HAP-1 (cell line): ENCODE results near the gene LRRC28.
"Not testable (repeated sequence)": the region's sequence is repeated elsewhere in the genome, so short reads cannot be mapped to it uniquely, and the experiment has no call there.

Experiments
- DNase-seq, 2 experiments: peaks; one replicate each; pipeline ENCODE4 v3.0.0-alpha.2; 2016 to 2020; ENCODE audit warnings: low spot score in 2 of 2
- H3K27me3 ChIP-seq: fragments of 250-450 bp; sonication (Bioruptor Pico); 2 replicates; pipeline ENCODE4 v1.5.1; 2020; ENCODE audit warnings: low read depth, mild to moderate bottlenecking, moderate library complexity
- H3K36me3 ChIP-seq: fragments of 250-450 bp; sonication (Bioruptor Pico); replicated peaks from 2 replicates; pipeline ENCODE4 v1.5.1; 2020; ENCODE audit warnings: mild to moderate bottlenecking
- H3K4me1 ChIP-seq: fragments of 250-450 bp; sonication (Bioruptor Pico); 2 replicates; pipeline ENCODE4 v1.5.1; 2020; ENCODE audit warnings: mild to moderate bottlenecking
- H3K4me3 ChIP-seq: fragments of 250-450 bp; sonication (Bioruptor Pico); 2 replicates; pipeline ENCODE4 v1.5.1; 2020; ENCODE audit warnings: mild to moderate bottlenecking, moderate library complexity
- H3K9me3 ChIP-seq: fragments of 250-450 bp; sonication (Bioruptor Pico); 2 replicates; pipeline ENCODE4 v1.5.1; 2020; ENCODE audit warnings: mild to moderate bottlenecking, moderate library complexity
- in situ Hi-C: fragments of 300-500 bp; cut with MboI; formaldehyde crosslinking; loops from 3 replicates; pipeline ENCODE4 v1.14.3; 2020; ENCODE audit warnings: low sequenced_read_pairs, inconsistent platforms, mixed read lengths

The LRRC28 gene

DNA sequence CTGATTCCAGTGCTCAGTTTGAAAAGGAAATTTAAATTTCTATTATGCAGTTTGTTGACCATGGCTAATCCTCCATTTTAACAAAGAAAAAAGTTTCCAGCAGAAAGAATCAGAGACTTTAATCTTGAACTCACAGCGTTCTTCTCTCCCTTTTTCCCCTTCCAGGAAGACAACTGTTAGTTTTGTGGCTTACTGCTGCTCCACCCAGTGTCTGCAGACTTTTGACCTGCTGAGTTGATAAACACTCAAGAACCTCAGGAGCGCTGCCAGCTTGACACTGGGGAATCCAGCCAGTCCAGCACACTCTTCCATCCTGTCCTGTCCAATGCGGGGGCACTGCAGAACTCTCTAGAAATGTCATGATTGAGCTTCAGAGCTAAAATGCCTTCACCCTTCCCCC is 134.6 kb downstream of the LRRC28 start:
- H3K36me3 ChIP-seq: no peaks in the 10 kb centered on the region
- H3K4me3 ChIP-seq: no peak overlapping the region
- DNase-seq: peak; percentile 44 to 63
- H3K9me3 ChIP-seq: no peaks in the 10 kb centered on the region
- H3K4me1 ChIP-seq: peaks cover 13% of the 10 kb centered on the region
- in situ Hi-C loops: no loop called here
- H3K27me3 ChIP-seq: no peaks in the 10 kb centered on the region

DNA sequence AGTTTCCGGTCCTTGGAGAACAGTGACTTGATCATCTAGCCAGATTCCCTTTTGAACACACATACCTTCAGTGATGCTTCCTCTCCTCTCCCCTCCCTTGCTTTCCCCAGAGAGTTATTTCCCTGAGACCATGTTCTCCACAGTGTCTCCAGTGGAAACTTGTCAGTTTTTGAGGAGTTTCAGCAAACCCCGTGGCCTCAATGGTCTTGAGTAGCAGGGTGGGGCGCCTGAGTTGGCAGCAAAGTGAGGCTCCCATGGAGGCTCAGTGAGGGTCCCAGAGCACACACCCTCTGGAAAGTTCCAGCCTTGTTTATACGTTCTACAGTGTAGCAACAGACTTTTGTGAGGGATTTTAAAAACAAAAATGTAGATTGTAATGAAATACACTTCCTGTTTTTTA is 135.1 kb downstream of the LRRC28 start:
- no peaks in the 10 kb centered on the region for H3K27me3 ChIP-seq
- in situ Hi-C loops: no loop called here
- no peaks in the 10 kb centered on the region for H3K36me3 ChIP-seq
- DNase-seq: no peak
- no peaks in the 10 kb centered on the region for H3K9me3 ChIP-seq
- H3K4me3 ChIP-seq: no peak overlapping the region
- H3K4me1 ChIP-seq: peaks cover 13% of the 10 kb centered on the region

DNA sequence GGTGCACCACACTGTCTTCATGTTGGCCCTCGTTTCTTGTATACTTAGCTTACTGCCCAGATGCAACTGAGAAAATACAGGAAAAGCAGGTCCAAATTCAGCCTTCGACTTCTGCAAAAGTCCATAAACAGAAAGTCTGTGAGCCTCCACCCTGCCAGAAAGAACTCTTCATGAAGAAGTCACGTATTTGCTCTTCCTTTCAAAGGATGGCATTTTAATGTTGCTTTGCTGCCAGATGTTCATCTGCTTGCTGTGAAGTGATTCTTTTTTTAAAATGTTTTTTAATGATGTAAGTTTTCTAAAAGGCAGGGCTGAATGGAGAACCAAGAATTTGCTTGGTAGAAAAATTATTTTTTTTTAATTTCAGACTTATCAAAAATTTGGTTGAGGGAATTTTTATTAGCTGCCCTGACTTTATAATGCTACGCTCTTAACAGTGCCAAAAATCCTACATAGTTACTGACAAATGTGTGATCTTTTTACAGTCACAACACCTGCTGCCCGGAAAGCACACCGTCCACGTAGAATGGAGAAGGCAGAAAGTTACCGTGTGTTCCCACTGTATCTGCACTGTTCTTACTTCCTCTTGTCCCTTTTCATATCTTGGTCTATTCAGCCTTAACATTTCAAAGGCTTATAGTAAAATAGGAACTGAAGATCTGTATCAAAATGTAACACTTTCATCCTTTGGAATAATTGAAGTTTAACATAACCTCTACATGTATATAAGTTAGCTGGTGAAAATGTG is 136.3 kb downstream of the LRRC28 start:
- Histone ChIP-seq H3K9me3 (no peaks in the 10 kb centered on the region), H3K27me3 (no peaks in the 10 kb centered on the region), H3K36me3 (no peaks in the 10 kb centered on the region), H3K4me1 (peaks cover 13% of the 10 kb centered on the region), H3K4me3 (no peak overlapping the region)
- in situ Hi-C loops: no loop called here
- DNase-seq: no peak

- no peak for DNase-seq
- no peaks in the 10 kb centered on the region for H3K36me3 ChIP-seq
- H3K27me3 ChIP-seq: no peaks in the 10 kb centered on the region
- H3K4me1 ChIP-seq: peaks cover 7% of the 10 kb centered on the region
- no peak overlapping the region for H3K4me3 ChIP-seq
- no peaks in the 10 kb centered on the region for H3K9me3 ChIP-seq
- in situ Hi-C loops: no loop called here
Observed at GRCh38 chr15:99390667-99391066, 139.4 kb downstream of the LRRC28 start.

DNA sequence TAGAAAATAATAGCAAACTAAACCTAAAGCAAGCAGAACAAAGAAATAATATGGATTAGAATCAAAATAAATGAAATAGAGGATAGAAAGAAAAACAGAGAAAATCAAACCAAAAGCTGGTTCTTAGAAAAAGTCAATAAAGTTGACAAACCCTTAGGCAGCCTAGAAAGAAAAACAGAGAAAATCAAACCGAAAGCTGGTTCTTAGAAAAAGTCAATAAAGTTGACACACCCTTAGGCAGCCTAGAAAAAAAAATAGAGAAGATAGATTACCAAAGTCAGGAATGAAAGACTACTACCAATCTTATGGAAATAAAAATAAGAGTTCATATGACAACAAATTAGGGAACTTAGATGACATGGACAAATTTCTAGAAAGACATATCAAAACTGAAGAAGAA is 142.4 kb downstream of the LRRC28 start:
- no peak overlapping the region for H3K4me3 ChIP-seq
- DNase-seq: no peak
- H3K36me3 ChIP-seq: no peaks in the 10 kb centered on the region
- H3K9me3 ChIP-seq: no peaks in the 10 kb centered on the region
- no peaks in the 10 kb centered on the region for H3K27me3 ChIP-seq
- in situ Hi-C loops: no loop called here
- H3K4me1 ChIP-seq: no peaks in the 10 kb centered on the region

GRCh38 chr15:99396375-99396774 is 145.1 kb downstream of the LRRC28 start:
- no peaks in the 10 kb centered on the region for H3K27me3 ChIP-seq
- H3K9me3 ChIP-seq: no peaks in the 10 kb centered on the region
- DNase-seq: no peak
- no peaks in the 10 kb centered on the region for H3K36me3 ChIP-seq
- in situ Hi-C loops: no loop called here
- H3K4me1 ChIP-seq: no peaks in the 10 kb centered on the region
- no peak overlapping the region for H3K4me3 ChIP-seq

DNA sequence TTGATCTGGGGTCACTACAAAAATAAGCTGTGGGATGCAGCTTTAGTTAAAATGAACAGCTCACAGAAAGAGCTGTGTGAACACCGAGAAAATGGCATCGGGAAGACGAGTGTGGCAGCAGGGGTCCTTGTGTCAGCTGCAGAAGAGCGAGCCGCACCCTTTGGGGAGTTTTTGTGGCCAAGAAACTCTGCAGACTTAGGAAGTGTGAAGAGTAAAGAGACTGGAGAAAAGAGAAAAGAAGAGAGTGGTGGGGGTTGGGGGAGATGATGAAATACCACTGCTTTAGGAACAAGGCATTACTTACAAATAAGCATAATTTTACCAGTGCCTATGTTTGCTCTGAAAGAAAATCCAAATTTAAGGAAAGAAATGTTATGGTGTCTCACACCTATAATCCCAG is 147.8 kb downstream of the LRRC28 start:
- no peaks in the 10 kb centered on the region for H3K4me1 ChIP-seq
- H3K36me3 ChIP-seq: no peaks in the 10 kb centered on the region
- H3K27me3 ChIP-seq: no peaks in the 10 kb centered on the region
- in situ Hi-C loops: no loop called here
- no peak overlapping the region for H3K4me3 ChIP-seq
- no peak for DNase-seq
- H3K9me3 ChIP-seq: no peaks in the 10 kb centered on the region

DNA sequence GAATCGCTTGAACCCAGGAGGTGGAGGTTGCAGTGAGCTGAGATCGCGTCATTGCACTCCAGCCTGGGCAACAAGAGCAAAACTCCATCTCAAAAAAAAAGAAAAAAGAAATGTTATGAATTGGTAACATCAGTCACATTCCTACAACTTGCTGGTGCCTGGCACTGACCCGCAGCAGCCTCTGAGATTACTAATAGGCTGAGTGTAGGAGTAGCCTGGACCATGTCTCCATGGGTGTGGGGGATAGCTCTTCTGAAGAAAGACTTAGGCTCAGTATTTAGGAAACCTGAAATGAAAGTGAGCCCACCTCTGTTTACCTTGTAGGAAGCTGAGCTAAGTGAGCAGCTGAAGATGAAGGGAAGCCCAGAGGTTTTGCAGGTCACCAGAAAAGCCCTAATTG is 148.3 kb downstream of the LRRC28 start:
- H3K36me3 ChIP-seq: no peaks in the 10 kb centered on the region
- no peaks in the 10 kb centered on the region for H3K4me1 ChIP-seq
- no peak for DNase-seq
- in situ Hi-C loops: no loop called here
- H3K27me3 ChIP-seq: no peaks in the 10 kb centered on the region
- no peaks in the 10 kb centered on the region for H3K9me3 ChIP-seq
- no peak overlapping the region for H3K4me3 ChIP-seq

GRCh38 chr15:99401216-99401615 is 149.9 kb downstream of the LRRC28 start:
- H3K4me1 ChIP-seq, H3K36me3 ChIP-seq, H3K9me3 ChIP-seq, in situ Hi-C loops, H3K4me3 ChIP-seq, DNase-seq, H3K27me3 ChIP-seq: not testable (repeated sequence)

DNA sequence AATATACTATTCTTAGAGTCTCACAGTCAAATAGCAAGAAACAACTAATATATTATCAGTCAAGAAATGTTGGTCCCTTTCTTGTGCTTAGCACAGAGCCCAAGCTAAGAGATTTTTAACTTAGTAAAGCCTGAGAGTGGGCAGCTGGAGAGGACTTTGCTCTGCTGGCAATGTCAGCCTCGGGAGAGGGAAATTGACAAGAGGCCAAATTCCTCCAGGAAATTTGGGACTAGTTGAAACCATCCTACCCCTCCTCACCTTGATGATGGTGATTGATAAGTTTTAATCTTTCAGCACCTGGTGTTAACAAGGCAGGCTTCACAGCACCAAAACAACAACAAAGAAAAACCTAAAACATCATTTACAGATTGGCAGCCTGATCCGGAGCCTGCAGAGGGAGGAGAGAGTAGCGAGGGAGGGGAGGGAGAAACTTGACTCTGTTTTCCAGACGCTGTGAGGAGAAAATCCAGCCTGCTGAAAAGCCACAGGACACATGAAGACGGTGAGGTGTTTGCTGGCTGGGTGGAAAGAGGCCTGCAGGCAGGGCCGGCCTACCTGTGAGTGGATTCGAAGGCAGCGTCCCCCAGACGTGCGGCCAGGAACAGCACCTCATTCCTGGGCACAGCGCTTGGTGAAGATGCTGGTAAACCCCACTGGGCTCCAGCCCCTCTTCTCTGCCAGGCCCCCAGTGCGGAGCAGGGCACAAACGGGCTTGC is 150.9 kb downstream of the LRRC28 start:
- no peaks in the 10 kb centered on the region for H3K36me3 ChIP-seq
- in situ Hi-C loops: no loop called here
- DNase-seq: no peak
- no peaks in the 10 kb centered on the region for H3K27me3 ChIP-seq
- no peaks in the 10 kb centered on the region for H3K9me3 ChIP-seq
- H3K4me1 ChIP-seq: no peaks in the 10 kb centered on the region
- no peak overlapping the region for H3K4me3 ChIP-seq

DNA sequence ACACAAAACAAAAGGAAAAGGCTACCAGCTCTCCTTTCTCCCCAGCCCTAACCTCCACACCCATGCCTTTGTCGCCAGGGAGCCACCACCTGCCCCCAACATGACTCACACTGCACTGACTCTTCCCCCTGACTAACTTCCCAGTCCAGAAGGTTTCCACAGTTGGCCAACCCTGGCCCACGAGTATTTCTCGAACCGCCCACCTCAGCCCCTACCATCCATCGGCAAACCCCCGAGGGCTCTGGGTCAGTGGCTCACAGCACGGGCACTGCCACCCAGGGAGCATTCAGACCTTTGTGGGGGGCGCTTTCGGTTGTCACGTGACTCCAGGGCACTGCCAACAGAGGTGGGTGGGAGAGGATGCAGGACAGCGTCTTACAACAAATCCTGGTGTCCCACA is 152.3 kb downstream of the LRRC28 start:
- no peaks in the 10 kb centered on the region for H3K4me1 ChIP-seq
- no peak overlapping the region for H3K4me3 ChIP-seq
- no peaks in the 10 kb centered on the region for H3K27me3 ChIP-seq
- H3K36me3 ChIP-seq: no peaks in the 10 kb centered on the region
- in situ Hi-C loops: no loop called here
- no peak for DNase-seq
- H3K9me3 ChIP-seq: no peaks in the 10 kb centered on the region

DNA sequence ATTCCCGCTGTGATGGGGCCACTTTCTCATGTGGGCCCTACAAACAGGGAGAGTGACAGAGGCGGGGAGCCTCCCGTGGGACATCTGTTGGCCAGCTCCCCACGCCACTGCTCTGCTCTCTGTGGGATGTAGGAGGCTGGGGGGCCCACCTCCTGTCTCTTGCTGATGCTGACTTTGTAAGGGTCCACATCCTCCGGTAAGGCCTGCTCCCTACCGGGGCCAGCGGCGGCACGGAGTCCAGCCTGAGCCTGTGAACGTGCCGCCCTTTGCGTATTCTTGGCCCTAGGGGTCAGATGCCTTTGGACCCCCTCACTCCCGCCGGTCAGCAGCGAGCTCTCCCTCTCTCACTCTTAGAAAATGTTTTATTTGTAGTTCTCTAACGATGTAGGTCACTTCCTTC is 153.2 kb downstream of the LRRC28 start:
- H3K4me1 ChIP-seq: no peaks in the 10 kb centered on the region
- in situ Hi-C loops: no loop called here
- H3K27me3 ChIP-seq: no peaks in the 10 kb centered on the region
- H3K4me3 ChIP-seq: no peak overlapping the region
- no peaks in the 10 kb centered on the region for H3K9me3 ChIP-seq
- no peaks in the 10 kb centered on the region for H3K36me3 ChIP-seq
- DNase-seq: no peak

- Histone ChIP-seq H3K27me3 (no peaks in the 10 kb centered on the region), H3K4me3 (no peak overlapping the region), H3K9me3 (no peaks in the 10 kb centered on the region), H3K4me1 (no peaks in the 10 kb centered on the region), H3K36me3 (no peaks in the 10 kb centered on the region)
- DNase-seq: no peak
- in situ Hi-C loops: no loop called here
Observed at GRCh38 chr15:99406120-99406519, 154.8 kb downstream of the LRRC28 start.

GRCh38 chr15:99406716-99407487 is 155.6 kb downstream of the LRRC28 start:
- Histone ChIP-seq H3K9me3 (no peaks in the 10 kb centered on the region), H3K27me3 (no peaks in the 10 kb centered on the region), H3K4me1 (no peaks in the 10 kb centered on the region), H3K4me3 (no peak overlapping the region), H3K36me3 (no peaks in the 10 kb centered on the region)
- no peak for DNase-seq
- in situ Hi-C loops: no loop called here
